Fibroblast of pulmonary artery (primary cell): ENCODE data around the gene LYPD5.

Experiments used
- DNase-seq: peaks from one replicate; pipeline ENCODE4 v3.0.0-alpha.2; 2010; ENCODE audit warnings: low read depth
- H3K4me3 ChIP-seq: replicated peaks from 2 replicates; pipeline ENCODE4 v1.5.1; 2011; ENCODE audit warnings: low read depth, mild to moderate bottlenecking, control low read depth, low read length, moderate library complexity
- TF ChIP-seq, protein P1 (sequence below): IDR thresholded peaks from 2 replicates; pipeline ENCODE4 v1.5.1; 2011; ENCODE audit warnings: mild to moderate bottlenecking, control low read depth, low read length, inconsistent platforms; ENCODE audit errors: missing control alignments

LYPD5 gene

DNA sequence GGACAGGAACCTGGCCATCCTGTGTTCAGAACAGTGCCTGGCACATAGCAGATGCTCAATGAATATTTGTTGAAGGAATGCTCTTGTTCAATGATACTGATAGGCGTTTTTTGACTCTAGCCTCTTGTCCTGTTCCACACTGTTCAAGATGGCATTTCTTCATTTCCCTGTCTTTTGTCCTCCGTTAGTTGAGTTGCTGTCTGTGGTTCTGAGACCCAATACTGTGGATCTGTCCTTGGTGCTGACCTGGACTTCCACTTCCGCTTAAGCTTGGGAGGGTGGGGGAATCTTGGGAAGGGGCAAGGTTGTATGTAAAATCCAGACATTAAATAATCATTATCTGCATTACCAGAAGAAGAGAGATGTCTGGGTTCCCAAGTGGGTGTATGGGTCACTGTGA, 13.2 kb downstream of the LYPD5 start:
- DNase-seq = peak; percentile 72
- TF ChIP-seq, protein P1, sequence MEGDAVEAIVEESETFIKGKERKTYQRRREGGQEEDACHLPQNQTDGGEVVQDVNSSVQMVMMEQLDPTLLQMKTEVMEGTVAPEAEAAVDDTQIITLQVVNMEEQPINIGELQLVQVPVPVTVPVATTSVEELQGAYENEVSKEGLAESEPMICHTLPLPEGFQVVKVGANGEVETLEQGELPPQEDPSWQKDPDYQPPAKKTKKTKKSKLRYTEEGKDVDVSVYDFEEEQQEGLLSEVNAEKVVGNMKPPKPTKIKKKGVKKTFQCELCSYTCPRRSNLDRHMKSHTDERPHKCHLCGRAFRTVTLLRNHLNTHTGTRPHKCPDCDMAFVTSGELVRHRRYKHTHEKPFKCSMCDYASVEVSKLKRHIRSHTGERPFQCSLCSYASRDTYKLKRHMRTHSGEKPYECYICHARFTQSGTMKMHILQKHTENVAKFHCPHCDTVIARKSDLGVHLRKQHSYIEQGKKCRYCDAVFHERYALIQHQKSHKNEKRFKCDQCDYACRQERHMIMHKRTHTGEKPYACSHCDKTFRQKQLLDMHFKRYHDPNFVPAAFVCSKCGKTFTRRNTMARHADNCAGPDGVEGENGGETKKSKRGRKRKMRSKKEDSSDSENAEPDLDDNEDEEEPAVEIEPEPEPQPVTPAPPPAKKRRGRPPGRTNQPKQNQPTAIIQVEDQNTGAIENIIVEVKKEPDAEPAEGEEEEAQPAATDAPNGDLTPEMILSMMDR = no peak
- no peak overlapping the region for H3K4me3 ChIP-seq

GRCh38 chr19:43786665-43787064, 15.6 kb downstream of the LYPD5 start:
- TF ChIP-seq, protein P1 = no peak
- DNase-seq = no peak

DNA sequence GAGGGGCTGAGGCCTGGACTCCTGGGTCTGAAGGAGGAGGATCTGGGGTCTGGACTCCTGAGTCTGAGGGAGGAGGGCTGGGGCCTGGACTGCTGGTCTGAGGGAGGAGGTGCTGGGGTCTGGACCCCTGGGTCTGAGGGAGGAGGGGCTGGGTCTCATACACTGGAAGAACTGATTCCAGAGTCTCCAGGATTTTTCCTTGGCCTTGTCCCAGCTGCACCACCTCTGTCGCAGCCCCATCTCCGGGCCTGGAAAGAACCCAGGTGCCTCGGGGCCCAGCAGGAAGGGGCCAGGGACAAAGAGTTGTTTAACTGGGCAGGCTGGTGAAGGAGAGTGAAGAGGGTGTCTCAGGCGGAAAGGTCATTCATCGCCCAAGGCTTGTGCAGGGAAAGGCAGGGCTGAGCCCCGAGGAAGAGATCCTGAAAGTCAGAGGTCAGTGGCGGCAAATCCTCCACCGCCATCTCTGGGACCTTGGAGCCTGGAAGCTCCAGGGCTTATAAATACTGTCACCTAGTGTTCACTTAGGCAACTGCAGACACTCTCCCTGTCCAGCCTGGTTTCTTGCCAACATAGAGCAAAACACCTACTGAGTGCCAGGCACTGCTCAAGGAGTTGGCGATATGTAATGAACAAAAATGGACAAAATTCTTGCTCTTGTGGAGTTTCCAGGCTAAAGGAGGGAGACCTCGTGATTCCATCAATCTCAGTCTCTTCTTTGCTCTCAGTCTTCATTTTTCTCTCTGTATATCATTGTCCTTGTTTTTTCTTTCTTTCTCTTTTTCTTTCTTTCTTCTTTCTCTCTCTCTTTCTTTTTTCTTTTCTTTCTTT, 17.1 kb downstream of the LYPD5 start:
- TF ChIP-seq, protein P1 = no peak

More at GRCh38 chr19:43786665-43787064, 15.6 kb downstream of the LYPD5 start:
- H3K4me3 ChIP-seq = no peak overlapping the region

GRCh38 chr19:43784241-43784980, 17.8 kb downstream of the LYPD5 start:
- no peak overlapping the region for H3K4me3 ChIP-seq
- TF ChIP-seq, protein P1 = no peak
- DNase-seq = peak; percentile 75

More for the DNA sequence above, 17.1 kb downstream of the LYPD5 start:
- H3K4me3 ChIP-seq = no peak overlapping the region
- peak; percentile 75 for DNase-seq

GRCh38 chr19:43783636-43784035, 18.6 kb downstream of the LYPD5 start:
- no peak for DNase-seq
- TF ChIP-seq, protein P1 = no peak
- no peak overlapping the region for H3K4me3 ChIP-seq

DNA sequence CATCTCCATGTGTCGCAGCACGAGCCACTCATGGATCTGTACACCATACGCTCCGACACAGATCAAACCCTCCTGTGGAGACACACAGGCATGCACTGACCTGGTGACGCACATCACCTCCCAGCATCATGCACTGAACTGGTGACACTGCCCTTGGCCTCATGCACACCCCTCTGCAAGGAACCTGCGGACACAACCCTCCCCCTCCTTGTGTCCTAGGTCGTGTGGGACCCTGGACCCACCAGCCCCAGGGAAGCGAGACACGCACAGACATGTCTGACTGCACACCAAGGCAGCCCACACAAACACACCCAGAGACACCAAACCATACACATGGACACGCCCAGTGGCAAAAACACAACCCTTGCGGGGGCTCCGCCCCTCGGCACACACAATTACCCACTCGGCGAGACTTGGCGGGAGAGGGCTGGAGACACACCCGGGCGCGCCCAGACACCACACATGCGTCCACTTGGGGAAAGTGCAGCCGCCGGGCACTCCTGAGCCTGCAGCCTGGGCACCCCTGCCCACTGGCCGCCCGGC, 19.5 kb downstream of the LYPD5 start:
- TF ChIP-seq, protein P1 = no peak
- DNase-seq = no peak
- no peak overlapping the region for H3K4me3 ChIP-seq
